DMS153 treated with DMSO at 0.1 percent for 48 hours (cell line): ENCODE measurements around the gene GNA12.
"Not testable (repeated sequence)": the region's sequence is repeated elsewhere in the genome, so short reads cannot be mapped to it uniquely, and the experiment has no call there.

ENCODE experiments used
- DNase-seq: peaks from one replicate; lab custom pipeline; 2025; ENCODE audit not compliant: unreplicated experiment; lab: John Stamatoyannopoulos, UW

GNA12 gene

GRCh38 chr7:2680792-2681490 lies 163.2 kb downstream of the GNA12 start:
- peak; percentile 90 for DNase-seq

GRCh38 chr7:2680256-2680655 lies 163.9 kb downstream of the GNA12 start:
- DNase-seq: no peak

- not testable (repeated sequence) for DNase-seq
These were observed 164.7 kb downstream of the GNA12 start for GRCh38 chr7:2679135-2680127.

GRCh38 chr7:2678454-2678853 lies 165.7 kb downstream of the GNA12 start:
- DNase-seq: not testable (repeated sequence)
